ENCODE measurements around the gene BPIFB4. TPM values are rescaled to one million over a fixed set of nuclear protein-coding genes. Genes with fewer than 3 reads are reported as not detected.
"Not testable (repeated sequence)": the region's sequence is repeated elsewhere in the genome, so short reads cannot be mapped to it uniquely, and the experiment has no call there.

The BPIFB4 gene
- total and polyA plus RNA-seq, 7 donors: not detected

DNA sequence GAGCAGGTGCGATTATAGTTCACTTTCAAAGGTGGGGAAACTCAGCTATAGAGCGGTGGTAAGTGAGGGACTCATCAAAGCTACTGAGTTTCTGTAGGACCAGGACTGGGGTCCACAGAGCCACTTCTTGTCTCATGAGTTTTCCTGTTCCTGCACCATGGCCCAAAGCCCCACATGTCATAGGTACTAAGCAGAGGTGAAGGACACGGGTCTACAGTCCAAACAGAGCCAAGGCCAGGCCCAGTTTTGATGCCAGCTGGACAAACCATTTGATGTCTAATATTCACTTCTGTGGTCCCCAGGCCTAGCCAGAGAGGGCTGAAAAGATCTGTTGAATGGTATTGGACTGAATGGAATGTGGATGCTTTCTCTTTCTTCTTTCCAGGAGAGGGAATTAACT, 37.0 kb upstream of the BPIFB4 start:
- TF ChIP-seq, protein P1, sequence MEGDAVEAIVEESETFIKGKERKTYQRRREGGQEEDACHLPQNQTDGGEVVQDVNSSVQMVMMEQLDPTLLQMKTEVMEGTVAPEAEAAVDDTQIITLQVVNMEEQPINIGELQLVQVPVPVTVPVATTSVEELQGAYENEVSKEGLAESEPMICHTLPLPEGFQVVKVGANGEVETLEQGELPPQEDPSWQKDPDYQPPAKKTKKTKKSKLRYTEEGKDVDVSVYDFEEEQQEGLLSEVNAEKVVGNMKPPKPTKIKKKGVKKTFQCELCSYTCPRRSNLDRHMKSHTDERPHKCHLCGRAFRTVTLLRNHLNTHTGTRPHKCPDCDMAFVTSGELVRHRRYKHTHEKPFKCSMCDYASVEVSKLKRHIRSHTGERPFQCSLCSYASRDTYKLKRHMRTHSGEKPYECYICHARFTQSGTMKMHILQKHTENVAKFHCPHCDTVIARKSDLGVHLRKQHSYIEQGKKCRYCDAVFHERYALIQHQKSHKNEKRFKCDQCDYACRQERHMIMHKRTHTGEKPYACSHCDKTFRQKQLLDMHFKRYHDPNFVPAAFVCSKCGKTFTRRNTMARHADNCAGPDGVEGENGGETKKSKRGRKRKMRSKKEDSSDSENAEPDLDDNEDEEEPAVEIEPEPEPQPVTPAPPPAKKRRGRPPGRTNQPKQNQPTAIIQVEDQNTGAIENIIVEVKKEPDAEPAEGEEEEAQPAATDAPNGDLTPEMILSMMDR (IDR thresholded peaks at IDR 0.05): no peak
- no peak for ATAC-seq
- Histone ChIP-seq H3K4me3 (no peak overlapping the region), H3K9me3 (peaks cover 8% of the 10 kb centered on the region), H3K36me3 (ENCODE audit: insufficient read depth in 1 of 2, low read depth in 1 of 2) (no peaks in the 10 kb centered on the region), H3K4me1 (no peaks in the 10 kb centered on the region), H3K27ac (no peak overlapping the region), H3K27me3 (ENCODE audit: insufficient read depth in 3 of 3, low read length in 2 of 3) (peaks cover 0 to 2% (median 2%) of the 10 kb centered on the region in 3 donors)
- peak in 1 of 2 donors; percentile 6 for DNase-seq
- 83 to 90% (median 83%) methylated on average over 3 of the region's 3 CpGs for WGBS, 3 donors
- intact Hi-C loops (cut with DNase I): no loop called here

DNA sequence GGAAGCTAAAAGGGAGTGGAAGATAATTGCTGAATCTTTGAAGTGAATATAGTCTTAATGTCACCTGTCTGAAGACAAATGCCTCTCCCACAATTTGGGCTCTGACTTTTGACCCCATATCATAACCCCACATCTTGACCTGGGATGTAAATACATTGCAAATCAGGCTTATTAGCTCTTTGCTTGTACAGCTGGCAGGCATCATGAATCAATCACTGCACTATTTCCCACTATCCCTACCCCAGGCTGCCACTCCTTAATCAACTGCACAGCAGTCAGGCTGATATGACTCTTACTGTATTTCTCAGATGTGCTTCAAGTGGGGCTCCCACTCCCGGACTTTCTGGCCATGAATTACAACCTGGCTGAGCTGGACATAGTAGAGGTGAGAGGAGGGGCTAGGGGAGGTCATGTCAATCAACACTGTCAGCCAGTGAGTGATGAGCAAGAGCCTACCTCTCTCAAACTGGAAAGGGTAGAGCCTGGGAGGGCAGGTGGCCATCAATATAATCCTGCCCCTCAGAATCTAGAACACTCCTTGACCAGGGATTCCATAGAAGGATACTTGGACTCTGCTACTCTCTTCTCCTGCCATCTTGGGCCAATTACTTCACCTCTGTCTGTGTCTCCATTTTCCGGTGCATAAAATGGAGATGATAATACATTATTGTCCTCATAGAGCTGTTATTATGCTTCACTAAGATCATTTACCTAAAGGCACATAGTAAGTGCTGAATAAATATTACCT, 36.3 kb upstream of the BPIFB4 start:
- ATAC-seq (no peak), DNase-seq (peak in 1 of 2 donors; percentile 1)
- no peak overlapping the region for H3K4me3 ChIP-seq
- peaks cover 0 to 2% (median 2%) of the 10 kb centered on the region in 3 donors for H3K27me3 ChIP-seq (ENCODE audit: insufficient read depth in 3 of 3, low read length in 2 of 3)
- 62 to 77% (median 75%) methylated on average over 2 of the region's 2 CpGs for WGBS, 3 donors
- H3K27ac ChIP-seq: no peak overlapping the region
- TF ChIP-seq, protein P1 (IDR thresholded peaks at IDR 0.05): no peak
- H3K36me3 ChIP-seq (ENCODE audit: insufficient read depth in 1 of 2, low read depth in 1 of 2): no peaks in the 10 kb centered on the region
- intact Hi-C loops (cut with DNase I): no loop called here
- peaks cover 8% of the 10 kb centered on the region for H3K9me3 ChIP-seq
- H3K4me1 ChIP-seq: no peaks in the 10 kb centered on the region

DNA sequence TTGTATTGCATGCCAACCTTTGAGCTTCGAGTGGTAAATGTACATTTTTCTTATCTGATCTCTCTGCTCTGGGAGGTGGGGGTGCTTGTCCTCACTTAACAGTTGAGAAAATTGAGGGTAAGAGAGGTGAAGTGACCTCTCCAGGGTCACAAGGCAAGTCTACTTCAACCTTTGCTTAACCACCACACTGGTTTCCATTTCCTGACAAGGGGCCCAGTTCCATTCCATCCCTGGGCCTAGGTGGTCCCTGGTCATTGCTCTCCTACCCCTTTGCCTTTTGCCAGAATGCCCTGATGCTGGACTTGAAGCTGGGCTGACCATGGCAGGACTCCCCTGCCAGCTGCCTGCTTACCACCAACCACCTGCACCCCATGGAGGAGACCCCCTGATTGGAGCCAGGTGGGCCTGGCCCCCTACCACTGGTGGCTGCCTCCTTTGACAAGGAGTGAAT, 35.7 kb upstream of the BPIFB4 start:
- no peaks in the 10 kb centered on the region for H3K36me3 ChIP-seq (ENCODE audit: insufficient read depth in 1 of 2, low read depth in 1 of 2)
- no peak for DNase-seq
- no peak overlapping the region for H3K27ac ChIP-seq
- intact Hi-C loops (cut with DNase I): no loop called here
- TF ChIP-seq, protein P1 (IDR thresholded peaks at IDR 0.05): no peak
- no peaks in the 10 kb centered on the region for H3K4me1 ChIP-seq
- ATAC-seq: no peak
- no peak overlapping the region for H3K4me3 ChIP-seq
- peaks cover 0 to 2% (median 0%) of the 10 kb centered on the region in 3 donors for H3K27me3 ChIP-seq (ENCODE audit: insufficient read depth in 3 of 3, low read length in 2 of 3)
- peaks cover 8% of the 10 kb centered on the region for H3K9me3 ChIP-seq
- 42 to 59% (median 55%) methylated on average over 1 of the region's 1 CpG for WGBS, 3 donors

GRCh38 chr20:33045129-33045721, 34.2 kb upstream of the BPIFB4 start:
- ATAC-seq; DNase-seq; H3K36me3 ChIP-seq (ENCODE audit: insufficient read depth in 1 of 2, low read depth in 1 of 2); intact Hi-C loops (cut with DNase I); H3K4me1 ChIP-seq; H3K4me3 ChIP-seq; H3K27me3 ChIP-seq (ENCODE audit: insufficient read depth in 3 of 3, low read length in 2 of 3); H3K9me3 ChIP-seq; H3K27ac ChIP-seq: not testable (repeated sequence)
- 75 to 83% (median 80%) methylated on average over 15 of the region's 15 CpGs for WGBS, 3 donors

- Histone ChIP-seq H3K4me1 (no peaks in the 10 kb centered on the region), H3K9me3 (peaks cover 8% of the 10 kb centered on the region), H3K27me3 (ENCODE audit: insufficient read depth in 3 of 3, low read length in 2 of 3) (peaks cover 0 to 1% (median 0%) of the 10 kb centered on the region in 3 donors), H3K27ac (no peak overlapping the region), H3K4me3 (no peak overlapping the region), H3K36me3 (ENCODE audit: insufficient read depth in 1 of 2, low read depth in 1 of 2) (no peaks in the 10 kb centered on the region)
- no peak for ATAC-seq
- TF ChIP-seq, protein P1 (IDR thresholded peaks at IDR 0.05): no peak
- WGBS, 3 donors: 76 to 79% (median 78%) methylated on average over 3 of the region's 3 CpGs
- intact Hi-C loops (cut with DNase I): no loop called here
- no peak for DNase-seq
These were observed 33.0 kb upstream of the BPIFB4 start for GRCh38 chr20:33046412-33046811.

Measured in psoas muscle (tissue), 8 donors.